Lower leg skin (tissue), 3 donors: ENCODE data around the gene SLIRP.
"Not testable (repeated sequence)": the region's sequence is repeated elsewhere in the genome, so short reads cannot be mapped to it uniquely, and the experiment has no call there.

Experiments used
- POLR2A ChIP-seq, 2 donors: fragments of 450-650 bp; IDR thresholded peaks; one replicate each; pipeline ENCODE4 v1.6.1; 2016 to 2017; ENCODE audit warnings: antibody characterized with exemption in 2 of 2, mild to moderate bottlenecking in 1 of 2, moderate library complexity in 1 of 2
- TF ChIP-seq, protein P1 (sequence below), 3 donors: fragments of 450-650 bp; IDR thresholded peaks; one replicate each; pipeline ENCODE4 v1.5.1; 2016; ENCODE audit warnings: antibody characterized with exemption in 3 of 3, mild to moderate bottlenecking in 3 of 3, moderate library complexity in 2 of 3

DNA sequence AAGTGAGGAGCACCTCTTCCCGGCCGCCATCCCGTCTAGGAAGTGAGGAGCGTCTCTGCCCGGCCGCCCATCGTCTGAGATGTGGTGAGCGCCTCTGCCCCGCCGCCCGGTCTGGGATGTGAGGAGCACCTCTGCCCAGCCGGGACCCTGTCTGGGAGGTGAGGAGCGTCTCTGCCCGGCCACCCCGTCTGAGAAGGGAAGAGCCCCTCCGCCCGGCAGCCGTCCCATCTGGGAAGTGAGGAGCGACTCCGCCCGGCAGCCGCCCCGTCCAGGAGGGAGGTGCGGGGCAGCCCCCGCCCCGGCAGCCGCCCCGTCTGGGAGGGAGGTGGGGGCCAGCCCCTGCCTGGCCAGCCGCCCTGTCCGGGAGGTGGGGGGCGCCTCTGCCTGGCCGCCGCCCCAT is 39.5 kb downstream of the SLIRP start:
- TF ChIP-seq, protein P1, sequence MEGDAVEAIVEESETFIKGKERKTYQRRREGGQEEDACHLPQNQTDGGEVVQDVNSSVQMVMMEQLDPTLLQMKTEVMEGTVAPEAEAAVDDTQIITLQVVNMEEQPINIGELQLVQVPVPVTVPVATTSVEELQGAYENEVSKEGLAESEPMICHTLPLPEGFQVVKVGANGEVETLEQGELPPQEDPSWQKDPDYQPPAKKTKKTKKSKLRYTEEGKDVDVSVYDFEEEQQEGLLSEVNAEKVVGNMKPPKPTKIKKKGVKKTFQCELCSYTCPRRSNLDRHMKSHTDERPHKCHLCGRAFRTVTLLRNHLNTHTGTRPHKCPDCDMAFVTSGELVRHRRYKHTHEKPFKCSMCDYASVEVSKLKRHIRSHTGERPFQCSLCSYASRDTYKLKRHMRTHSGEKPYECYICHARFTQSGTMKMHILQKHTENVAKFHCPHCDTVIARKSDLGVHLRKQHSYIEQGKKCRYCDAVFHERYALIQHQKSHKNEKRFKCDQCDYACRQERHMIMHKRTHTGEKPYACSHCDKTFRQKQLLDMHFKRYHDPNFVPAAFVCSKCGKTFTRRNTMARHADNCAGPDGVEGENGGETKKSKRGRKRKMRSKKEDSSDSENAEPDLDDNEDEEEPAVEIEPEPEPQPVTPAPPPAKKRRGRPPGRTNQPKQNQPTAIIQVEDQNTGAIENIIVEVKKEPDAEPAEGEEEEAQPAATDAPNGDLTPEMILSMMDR (IDR thresholded peaks at IDR 0.05) = not testable (repeated sequence)
- TF ChIP-seq POLR2A (IDR thresholded peaks at IDR 0.05) = not testable (repeated sequence)
